ENCODE measurements around the gene NDUFA11. TPM values are rescaled to one million over a fixed set of nuclear protein-coding genes. Genes with fewer than 3 reads are reported as not detected.

NDUFA11 gene
- polyA plus RNA-seq, 1 of the 3 experiments (the other 2 are of a cell fraction) = 534 TPM

- no peak for TF ChIP-seq CTCF (IDR thresholded peaks at IDR 0.05)
- peak; percentile 26; the same call in 1 of the 2 replicates for TF ChIP-seq PBX3 (IDR thresholded peaks at IDR 0.05)
- no peak for TF ChIP-seq MEF2A (IDR thresholded peaks at IDR 0.05; ENCODE audit: borderline replicate concordance, low read depth)
- peak; percentile 50; the same call in 1 of the 2 replicates for TF ChIP-seq NFIC (IDR thresholded peaks at IDR 0.05; ENCODE audit: borderline replicate concordance)
- TF ChIP-seq IRF3 (IDR thresholded peaks at IDR 0.05; ENCODE audit: low read depth, low read length) = no peak
- no peak for TF ChIP-seq GABPA (IDR thresholded peaks at IDR 0.05; ENCODE audit: low read depth)
- 27% methylated on average over 4 of the region's 5 CpGs for WGBS (ENCODE audit: low lambda C conversion rate)
- Histone ChIP-seq H2AFZ (ENCODE audit: low read depth) (no peak overlapping the region), H3K4me1 (ENCODE audit: control insufficient read depth in 1 of 2, insufficient read depth in 2 of 2, low read depth in 1 of 2, low read length in 1 of 2) (no peaks in the 10 kb centered on the region), H3K36me3 (replicated peaks in 1 of 2; ENCODE audit: control insufficient read depth in 1 of 2, insufficient read depth in 2 of 2, low read length in 1 of 2) (no peaks in the 10 kb centered on the region), H3K4me2 (no peak overlapping the region), H3K4me3 (ENCODE audit: low read depth in 2 of 2, low read length in 1 of 2) (no peak overlapping the region), H3K9me3 (no peaks in the 10 kb centered on the region), H3K27ac (ENCODE audit: low read depth in 2 of 2, low read length in 1 of 2) (no peak overlapping the region), H3F3A (replicated peaks; ENCODE audit: insufficient read depth) (no peaks in the 10 kb centered on the region), H4K20me1 (ENCODE audit: insufficient read depth) (no peaks in the 10 kb centered on the region), H3K9me2 (no peaks in the 10 kb centered on the region), H3K9ac (no peak overlapping the region), H3K79me2 (ENCODE audit: insufficient read depth) (no peaks in the 10 kb centered on the region), H3K27me3 (ENCODE audit: insufficient read depth) (peaks cover 17% of the 10 kb centered on the region)
- CTCF ChIA-PET = no interaction called here
- peak; percentile 9 for DNase-seq
- POLR2A ChIA-PET = no interaction called here
Observed at GRCh38 chr19:5850743-5851293, 52.8 kb downstream of the NDUFA11 start.

GRCh38 chr19:5850189-5850588, 53.4 kb downstream of the NDUFA11 start:
- no peak for DNase-seq
- H3K9ac ChIP-seq = no peak overlapping the region
- ChIA-PET POLR2A (no interaction called here), CTCF (no interaction called here)
- 77% methylated on average over 6 of the region's 6 CpGs for WGBS (ENCODE audit: low lambda C conversion rate)
- no peaks in the 10 kb centered on the region for H3K79me2 ChIP-seq (ENCODE audit: insufficient read depth)
- H3K9me2 ChIP-seq = no peaks in the 10 kb centered on the region
- H3K27ac ChIP-seq (ENCODE audit: low read depth in 2 of 2, low read length in 1 of 2) = no peak overlapping the region
- H3F3A ChIP-seq (replicated peaks; ENCODE audit: insufficient read depth) = no peaks in the 10 kb centered on the region
- peaks cover 10% of the 10 kb centered on the region; the same call in 1 of the 2 replicates for H3K27me3 ChIP-seq (ENCODE audit: insufficient read depth)
- H2AFZ ChIP-seq (ENCODE audit: low read depth) = no peak overlapping the region
- no peaks in the 10 kb centered on the region for H3K36me3 ChIP-seq (replicated peaks in 1 of 2; ENCODE audit: control insufficient read depth in 1 of 2, insufficient read depth in 2 of 2, low read length in 1 of 2)
- H3K4me3 ChIP-seq (ENCODE audit: low read depth in 2 of 2, low read length in 1 of 2) = no peak overlapping the region
- no peaks in the 10 kb centered on the region for H3K4me1 ChIP-seq (ENCODE audit: control insufficient read depth in 1 of 2, insufficient read depth in 2 of 2, low read depth in 1 of 2, low read length in 1 of 2)
- H3K4me2 ChIP-seq = no peak overlapping the region
- no peaks in the 10 kb centered on the region for H4K20me1 ChIP-seq (ENCODE audit: insufficient read depth)
- H3K9me3 ChIP-seq = no peaks in the 10 kb centered on the region
- TF ChIP-seq RXRA (IDR thresholded peaks at IDR 0.05; ENCODE audit: borderline replicate concordance, low read depth) (no peak), USF2 (IDR thresholded peaks at IDR 0.05; ENCODE audit: borderline replicate concordance, low read depth, low read length) (no peak), TCF12 (IDR thresholded peaks at IDR 0.05) (no peak), ZBTB33 (IDR thresholded peaks at IDR 0.05; ENCODE audit: borderline replicate concordance, low read depth) (no peak), NFIC (IDR thresholded peaks at IDR 0.05; ENCODE audit: borderline replicate concordance) (no peak), RAD21 (IDR thresholded peaks at IDR 0.05; ENCODE audit: low read length) (no peak), MXI1 (IDR thresholded peaks at IDR 0.05; ENCODE audit: low read depth, low read length) (no peak), SIN3A (IDR thresholded peaks at IDR 0.05; ENCODE audit: borderline replicate concordance, low read depth, low read length) (no peak), EZH2phosphoT487 (IDR thresholded peaks at IDR 0.05; ENCODE audit: borderline replicate concordance, low read depth) (no peak), REST (IDR thresholded peaks at IDR 0.05; ENCODE audit: low read depth, low read length) (no peak), MEF2A (IDR thresholded peaks at IDR 0.05; ENCODE audit: borderline replicate concordance, low read depth) (no peak), FOXJ3 (CRISPR knock-in tag; IDR thresholded peaks at IDR 0.05) (no peak)
